ENCODE data around the gene COL12A1. TPM values are rescaled to one million over a fixed set of nuclear protein-coding genes. Genes with fewer than 3 reads are reported as not detected.

COL12A1 gene
- total RNA-seq, 1 donor from 2014 or later: 2,335 TPM

DNA sequence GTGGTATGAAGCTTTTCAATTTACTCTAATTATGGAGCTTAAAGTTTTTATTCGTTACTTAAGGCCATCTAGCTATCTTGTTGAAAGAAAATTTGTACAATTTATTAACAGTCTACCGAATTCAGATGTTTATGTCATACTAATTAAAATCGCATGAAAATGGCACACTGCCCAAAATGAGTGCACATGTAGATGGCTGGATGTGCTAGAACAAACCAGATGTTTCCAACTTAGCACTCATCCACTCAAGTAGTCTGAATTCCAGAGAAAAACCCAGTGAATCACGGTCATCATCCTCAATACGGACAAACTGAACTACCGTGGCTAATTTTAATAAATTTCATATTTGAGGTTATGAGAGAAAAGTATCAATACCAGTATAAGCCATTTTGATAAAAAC lies 70.4 kb downstream of the COL12A1 start:
- Mint-ChIP-seq H3K36me3 (ENCODE audit: unreplicated experiment) (peaks cover 87% of the 10 kb centered on the region), H3K4me3 (ENCODE audit: unreplicated experiment) (no peak overlapping the region)
- TF ChIP-seq, protein P1, sequence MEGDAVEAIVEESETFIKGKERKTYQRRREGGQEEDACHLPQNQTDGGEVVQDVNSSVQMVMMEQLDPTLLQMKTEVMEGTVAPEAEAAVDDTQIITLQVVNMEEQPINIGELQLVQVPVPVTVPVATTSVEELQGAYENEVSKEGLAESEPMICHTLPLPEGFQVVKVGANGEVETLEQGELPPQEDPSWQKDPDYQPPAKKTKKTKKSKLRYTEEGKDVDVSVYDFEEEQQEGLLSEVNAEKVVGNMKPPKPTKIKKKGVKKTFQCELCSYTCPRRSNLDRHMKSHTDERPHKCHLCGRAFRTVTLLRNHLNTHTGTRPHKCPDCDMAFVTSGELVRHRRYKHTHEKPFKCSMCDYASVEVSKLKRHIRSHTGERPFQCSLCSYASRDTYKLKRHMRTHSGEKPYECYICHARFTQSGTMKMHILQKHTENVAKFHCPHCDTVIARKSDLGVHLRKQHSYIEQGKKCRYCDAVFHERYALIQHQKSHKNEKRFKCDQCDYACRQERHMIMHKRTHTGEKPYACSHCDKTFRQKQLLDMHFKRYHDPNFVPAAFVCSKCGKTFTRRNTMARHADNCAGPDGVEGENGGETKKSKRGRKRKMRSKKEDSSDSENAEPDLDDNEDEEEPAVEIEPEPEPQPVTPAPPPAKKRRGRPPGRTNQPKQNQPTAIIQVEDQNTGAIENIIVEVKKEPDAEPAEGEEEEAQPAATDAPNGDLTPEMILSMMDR (IDR thresholded peaks at IDR 0.05): no peak

DNA sequence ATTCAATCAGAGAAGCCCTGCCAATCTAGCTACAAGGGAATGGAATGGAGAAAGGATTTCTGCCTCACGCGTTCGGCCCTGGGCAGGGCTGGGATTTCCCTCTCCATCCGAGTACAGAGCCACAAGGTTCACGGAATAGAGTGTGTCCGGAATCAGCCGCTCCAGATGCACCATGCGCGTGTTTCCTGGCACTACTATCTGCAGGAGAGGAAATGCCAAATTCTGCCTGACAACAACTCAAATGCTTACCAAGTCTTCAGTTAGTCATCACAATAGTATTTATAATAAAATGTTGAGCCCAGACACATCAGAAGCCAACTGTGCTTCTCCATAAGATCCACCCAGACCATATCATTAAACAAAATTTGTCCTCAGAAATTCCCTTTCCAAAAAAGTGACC lies 75.1 kb downstream of the COL12A1 start:
- H3K4me3 Mint-ChIP-seq (ENCODE audit: unreplicated experiment): no peak overlapping the region
- peaks cover 93% of the 10 kb centered on the region for H3K36me3 Mint-ChIP-seq (ENCODE audit: unreplicated experiment)
- no peaks in the 10 kb centered on the region for H3K9me3 Mint-ChIP-seq (ENCODE audit: unreplicated experiment)
- peaks cover 71% of the 10 kb centered on the region for H3K4me1 Mint-ChIP-seq (ENCODE audit: unreplicated experiment)
- TF ChIP-seq, protein P1 (IDR thresholded peaks at IDR 0.05): no peak
- DNase-seq (ENCODE audit: extremely low spot score, unreplicated experiment): no peak
- peak overlapping the region; percentile 79 for H3K27ac Mint-ChIP-seq (ENCODE audit: unreplicated experiment)
- no peaks in the 10 kb centered on the region for H3K27me3 Mint-ChIP-seq (ENCODE audit: unreplicated experiment)

More for the DNA sequence above, 70.4 kb downstream of the COL12A1 start:
- H3K27me3 Mint-ChIP-seq (ENCODE audit: unreplicated experiment): no peaks in the 10 kb centered on the region
- no peaks in the 10 kb centered on the region for H3K9me3 Mint-ChIP-seq (ENCODE audit: unreplicated experiment)
- peaks cover 32% of the 10 kb centered on the region for H3K4me1 Mint-ChIP-seq (ENCODE audit: unreplicated experiment)
- no peak for DNase-seq (ENCODE audit: extremely low spot score, unreplicated experiment)
- peak overlapping the region; percentile 47 for H3K27ac Mint-ChIP-seq (ENCODE audit: unreplicated experiment)

DNA sequence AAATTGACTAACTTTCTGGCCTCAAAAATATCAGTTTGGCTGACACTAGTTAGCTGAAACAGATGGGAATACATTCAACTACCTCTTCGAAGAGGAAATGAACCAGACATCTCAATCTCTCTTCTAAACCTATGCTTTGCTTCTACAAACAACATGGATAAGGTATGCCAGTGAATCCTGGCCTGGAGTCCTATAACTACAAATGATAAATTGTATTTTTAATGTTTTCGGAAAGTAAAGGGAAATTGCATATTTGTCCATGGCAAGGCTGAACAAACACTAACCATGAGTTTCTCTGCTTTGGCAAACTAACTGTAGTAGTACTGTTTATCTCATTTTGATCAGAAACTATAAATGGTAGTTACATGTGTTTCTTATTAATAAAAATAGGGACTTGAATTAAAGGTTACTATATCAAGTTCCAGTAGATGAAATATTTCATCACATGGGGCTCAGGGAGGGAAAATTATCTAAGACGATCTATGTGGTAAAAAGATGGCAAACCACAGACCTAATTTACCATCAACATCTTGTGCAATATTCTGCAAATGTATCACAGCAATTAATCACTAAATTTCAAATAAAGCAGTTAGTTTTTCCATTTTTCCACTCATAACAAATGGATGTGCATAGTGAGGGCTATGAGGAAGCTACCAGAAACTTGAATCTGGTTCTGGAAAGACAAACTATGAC lies 76.8 kb downstream of the COL12A1 start:
- H3K9me3 Mint-ChIP-seq (ENCODE audit: unreplicated experiment): no peaks in the 10 kb centered on the region
- H3K27ac Mint-ChIP-seq (ENCODE audit: unreplicated experiment): peak overlapping the region; percentile 79
- DNase-seq (ENCODE audit: extremely low spot score, unreplicated experiment): no peak
- no peaks in the 10 kb centered on the region for H3K27me3 Mint-ChIP-seq (ENCODE audit: unreplicated experiment)
- H3K4me3 Mint-ChIP-seq (ENCODE audit: unreplicated experiment): no peak overlapping the region
- H3K4me1 Mint-ChIP-seq (ENCODE audit: unreplicated experiment): peaks cover 84% of the 10 kb centered on the region
- peaks cover 93% of the 10 kb centered on the region for H3K36me3 Mint-ChIP-seq (ENCODE audit: unreplicated experiment)
- TF ChIP-seq, protein P1 (IDR thresholded peaks at IDR 0.05): no peak

DNA sequence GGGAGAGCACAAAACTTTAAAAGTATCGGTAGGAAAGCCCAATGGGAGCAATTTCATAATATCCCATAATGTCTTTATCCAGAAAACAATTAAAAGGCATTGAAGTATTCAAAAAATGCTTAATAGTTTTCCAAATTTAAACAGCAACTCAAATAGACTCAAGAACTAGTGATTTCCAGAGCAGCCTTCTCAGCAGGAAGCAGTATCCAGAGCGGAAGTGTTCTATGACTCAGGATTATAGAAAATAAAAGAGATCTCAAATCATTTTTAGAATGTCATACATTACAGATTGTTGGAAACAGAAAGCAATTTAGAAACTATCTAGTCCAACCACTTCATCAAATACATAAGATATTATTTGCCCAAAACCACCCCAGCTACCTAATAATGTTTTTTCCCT lies 79.3 kb downstream of the COL12A1 start:
- H3K4me1 Mint-ChIP-seq (ENCODE audit: unreplicated experiment): peaks cover 78% of the 10 kb centered on the region

DNA sequence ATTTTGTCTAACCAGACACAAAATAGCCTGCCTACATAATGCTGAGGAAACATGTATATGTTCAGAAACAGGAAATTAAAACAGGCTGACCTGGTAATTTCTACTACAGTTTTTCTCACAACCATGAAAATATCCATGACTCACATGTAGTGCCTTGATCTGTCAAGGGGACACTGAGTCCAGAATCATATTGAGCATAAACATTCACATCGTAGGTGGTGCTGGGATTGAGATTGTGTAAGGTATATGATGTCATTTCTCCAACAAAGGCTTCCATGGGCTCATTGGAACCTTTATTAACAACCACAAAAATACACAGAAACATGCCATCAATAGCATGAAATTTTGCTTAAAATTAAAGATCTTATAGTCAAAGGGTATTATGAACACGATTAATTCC lies 80.9 kb downstream of the COL12A1 start:
- peaks cover 73% of the 10 kb centered on the region for H3K4me1 Mint-ChIP-seq (ENCODE audit: unreplicated experiment)
- TF ChIP-seq, protein P1 (IDR thresholded peaks at IDR 0.05): no peak
- H3K27ac Mint-ChIP-seq (ENCODE audit: unreplicated experiment): peak overlapping the region; percentile 86
- no peak for DNase-seq (ENCODE audit: extremely low spot score, unreplicated experiment)
- H3K9me3 Mint-ChIP-seq (ENCODE audit: unreplicated experiment): no peaks in the 10 kb centered on the region
- no peaks in the 10 kb centered on the region for H3K27me3 Mint-ChIP-seq (ENCODE audit: unreplicated experiment)
- H3K36me3 Mint-ChIP-seq (ENCODE audit: unreplicated experiment): peaks cover 91% of the 10 kb centered on the region
- no peak overlapping the region for H3K4me3 Mint-ChIP-seq (ENCODE audit: unreplicated experiment)

More for the DNA sequence above, 79.3 kb downstream of the COL12A1 start:
- TF ChIP-seq, protein P1 (IDR thresholded peaks at IDR 0.05): no peak
- H3K36me3 Mint-ChIP-seq (ENCODE audit: unreplicated experiment): peaks cover 91% of the 10 kb centered on the region
- no peaks in the 10 kb centered on the region for H3K9me3 Mint-ChIP-seq (ENCODE audit: unreplicated experiment)
- H3K27ac Mint-ChIP-seq (ENCODE audit: unreplicated experiment): peak overlapping the region; percentile 86
- DNase-seq (ENCODE audit: extremely low spot score, unreplicated experiment): no peak
- H3K27me3 Mint-ChIP-seq (ENCODE audit: unreplicated experiment): no peaks in the 10 kb centered on the region
- H3K4me3 Mint-ChIP-seq (ENCODE audit: unreplicated experiment): peak overlapping the region; percentile 28

All from osteocyte (in vitro differentiated cells).